Loucy (cell line): ENCODE measurements around the gene DPH6.

ENCODE experiments used
- CTCF ChIP-seq: fragments of 200-600 bp; sonication (generic); conservative IDR thresholded peaks from 2 replicates; pipeline ENCODE4 v1.5.1; 2014; ENCODE audit warnings: mild to moderate bottlenecking, antibody characterized with exemption, low read length
- EZH2phosphoT487 ChIP-seq: fragments of 200-600 bp; IDR thresholded peaks from 2 replicates; pipeline ENCODE4 v1.6.1; 2018; ENCODE audit warnings: antibody characterized with exemption, mild to moderate bottlenecking, moderate library complexity, borderline replicate concordance

DNA sequence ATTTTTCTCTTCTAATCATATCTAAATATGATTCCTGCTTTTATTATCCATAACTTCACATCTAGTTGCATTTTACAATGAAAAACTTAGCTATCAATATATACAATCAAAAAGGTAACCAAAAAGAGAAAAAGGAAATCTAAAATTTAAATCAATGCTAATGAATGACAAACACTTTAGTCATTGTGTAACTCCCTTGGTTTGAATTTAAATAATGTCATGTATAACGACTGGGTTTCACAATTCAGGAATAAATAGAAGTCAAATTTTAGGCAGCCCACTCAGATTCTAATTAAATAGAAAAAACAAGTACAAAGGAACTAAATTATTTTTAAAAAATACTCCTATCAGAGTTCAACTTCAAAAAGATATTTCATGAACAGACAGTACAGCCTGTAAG lies 26.9 kb downstream of the DPH6 start:
- TF ChIP-seq CTCF (no peak), EZH2phosphoT487 (no peak)
